ENCODE measurements around the gene SLC1A4.

DNA sequence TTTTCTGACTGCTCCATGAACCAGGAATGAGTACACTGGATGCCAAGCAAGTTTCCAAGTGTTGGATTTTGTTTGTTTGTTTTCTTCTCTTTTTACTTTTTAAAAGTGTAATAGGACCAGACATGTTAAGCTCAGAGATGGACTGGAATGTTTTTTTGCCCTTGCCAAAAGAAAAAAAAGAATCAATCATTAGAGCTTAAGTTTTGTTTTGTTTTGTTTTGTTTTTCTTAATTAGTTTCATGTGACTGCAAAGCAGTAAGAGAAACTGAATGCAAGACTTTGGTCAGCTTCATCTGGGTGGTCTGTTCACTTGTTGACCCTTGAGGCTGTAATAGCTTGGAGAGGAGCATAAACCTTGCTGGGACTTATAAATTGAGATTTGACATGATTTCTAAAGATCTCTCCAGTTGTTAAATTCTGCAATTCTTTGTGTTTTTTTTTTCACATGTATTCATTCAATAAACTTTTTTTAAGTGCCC, 42.4 kb upstream of the SLC1A4 start:
- TF ChIP-seq EZH2phosphoT487 (IDR thresholded peaks at IDR 0.05; ENCODE audit: insufficient read depth, low read depth), result no peak
- TF ChIP-seq EZH2 (IDR thresholded peaks at IDR 0.05; ENCODE audit: insufficient read depth, poor library complexity, severe bottlenecking), result no peak
